Peyer's patch (tissue), 4 donors: ENCODE results near the gene TCF23.

ENCODE experiments used
- CTCF ChIP-seq, 6 experiments: fragments of 450-650 bp in 4 of 6; fragments of 200-600 bp in 2 of 6; sonication (generic) in 1 of 6; IDR thresholded peaks; one replicate each; pipeline ENCODE4 v1.5.1; 2017 to 2019; ENCODE audit warnings: antibody characterized with exemption in 6 of 6, mild to moderate bottlenecking in 3 of 6, moderate library complexity in 1 of 6
- POLR2A ChIP-seq, 2 donors: fragments of 450-650 bp; IDR thresholded peaks; one replicate each; pipeline ENCODE4 v1.5.1; 2017; ENCODE audit warnings: antibody characterized with exemption in 2 of 2, mild to moderate bottlenecking in 2 of 2, moderate library complexity in 2 of 2

- TF ChIP-seq POLR2A (IDR thresholded peaks at IDR 0.05) (no peak), CTCF (IDR thresholded peaks at IDR 0.05) (no peak)
Measured at GRCh38 chr2:27145682-27146081, 3.1 kb upstream of the TCF23 start.
